ENCODE measurements around the gene CDH4.

The CDH4 gene

DNA sequence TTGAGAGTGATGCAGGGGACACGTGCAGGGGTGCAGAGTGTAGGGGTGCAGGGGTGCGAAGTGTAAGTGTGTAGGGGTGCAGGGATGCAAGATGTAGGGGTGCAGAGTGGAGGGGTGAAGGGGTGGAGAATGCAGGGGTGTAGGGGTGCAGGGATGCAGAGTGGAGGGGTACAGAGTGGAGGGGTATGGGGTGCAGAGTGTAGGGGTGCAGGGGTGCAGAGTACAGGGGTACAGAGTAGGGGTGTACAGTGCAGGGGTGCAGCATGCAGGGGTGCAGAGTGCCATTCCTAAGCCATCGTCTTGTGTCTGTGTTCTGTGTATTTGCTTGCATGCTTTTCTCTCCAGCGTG is 468.3 kb downstream of the CDH4 start:
- Histone ChIP-seq H2BK5ac (ENCODE audit: low read length) (no peak overlapping the region), H3K36me3 (replicated peaks in 1 of 2; ENCODE audit: control insufficient read depth in 2 of 2, insufficient read depth in 2 of 2, low read length in 2 of 2) (no peaks in the 10 kb centered on the region), H3K23ac (ENCODE audit: low read depth, low read length, poor library complexity) (peak overlapping the region; percentile 40), H3K9ac (ENCODE audit: low read depth, low read length, poor library complexity) (no peak overlapping the region), H2AFZ (ENCODE audit: low read length) (no peak overlapping the region), H3K27me3 (ENCODE audit: control insufficient read depth in 3 of 3, insufficient read depth in 3 of 3, low read depth in 1 of 3, low read length in 3 of 3) (no peaks in the 10 kb centered on the region), H2BK120ac (ENCODE audit: low read depth, low read length) (peak overlapping the region; percentile 42), H3K18ac (ENCODE audit: low read length) (peak overlapping the region; percentile 77), H3K4me2 (ENCODE audit: insufficient read depth, low read length, poor library complexity, severe bottlenecking) (no peak overlapping the region), H3K27ac (replicated peaks; ENCODE audit: low read length) (no peak overlapping the region), H4K8ac (ENCODE audit: low read depth, low read length) (no peak overlapping the region), H2AK5ac (ENCODE audit: low read depth, low read length) (no peak overlapping the region), H4K91ac (ENCODE audit: low read depth, low read length, poor library complexity) (no peak overlapping the region), H3K4ac (ENCODE audit: low read length) (no peak overlapping the region), H2BK12ac (ENCODE audit: low read length) (no peak overlapping the region), H3K79me1 (ENCODE audit: low read depth, low read length) (no peaks in the 10 kb centered on the region), H3K4me3 (ENCODE audit: low read length in 2 of 2) (no peak overlapping the region), H3K9me3 (replicated peaks in 1 of 2; ENCODE audit: control insufficient read depth in 2 of 2, insufficient read depth in 1 of 2, low read depth in 1 of 2, low read length in 2 of 2) (peaks cover 4 to 13% of the 10 kb centered on the region in 2 donors), H3K4me1 (ENCODE audit: control insufficient read depth in 2 of 2, insufficient read depth in 1 of 2, low read depth in 1 of 2, low read length in 2 of 2) (peaks cover 3 to 11% of the 10 kb centered on the region in 2 donors), H2BK15ac (ENCODE audit: low read length) (no peak overlapping the region), H3K14ac (ENCODE audit: low read length) (peak overlapping the region; percentile 41)
- DNase-seq (ENCODE audit: low spot score), result no peak
- no CpG with 5 or more reads among the region's 4 CpGs for WGBS, 2 donors (ENCODE audit: extremely low coverage in 2 of 2, insufficient read length in 2 of 2, insufficient replicate concordance in 1 of 2)

DNA sequence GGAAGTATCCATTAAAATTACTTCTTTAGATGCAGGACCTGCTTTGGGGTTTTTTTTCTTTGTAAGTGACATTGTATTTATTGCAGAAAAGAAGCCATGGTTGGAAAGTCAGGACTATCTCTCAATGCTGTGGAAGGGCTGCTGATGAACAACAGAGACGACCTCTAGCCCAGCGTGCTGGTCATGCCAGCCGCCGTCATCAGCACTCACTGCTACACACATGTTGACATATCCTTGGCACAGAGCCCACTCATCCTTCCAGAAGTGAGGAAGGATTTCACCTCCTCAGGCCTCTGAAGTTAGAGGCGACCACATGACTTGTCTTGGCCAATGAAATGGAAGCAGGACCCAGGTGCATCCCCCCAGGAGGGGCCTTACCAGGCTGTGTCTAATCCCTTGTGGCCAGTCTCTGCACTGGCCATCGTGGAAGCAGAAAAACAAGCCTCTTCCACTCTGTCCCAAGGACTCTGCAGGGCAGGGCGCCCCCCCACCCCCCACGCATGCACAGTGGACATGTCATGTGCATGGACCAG is 470.2 kb downstream of the CDH4 start:
- no peak overlapping the region for H3K18ac ChIP-seq (ENCODE audit: low read length)
- no peak overlapping the region for H3K23ac ChIP-seq (ENCODE audit: low read depth, low read length, poor library complexity)
- no peaks in the 10 kb centered on the region for H3K27me3 ChIP-seq (ENCODE audit: control insufficient read depth in 3 of 3, insufficient read depth in 3 of 3, low read depth in 1 of 3, low read length in 3 of 3)
- H2BK12ac ChIP-seq (ENCODE audit: low read length), result no peak overlapping the region
- no peak overlapping the region for H2BK120ac ChIP-seq (ENCODE audit: low read depth, low read length)
- no peak overlapping the region for H3K4me2 ChIP-seq (ENCODE audit: insufficient read depth, low read length, poor library complexity, severe bottlenecking)
- peaks cover 0 to 4% of the 10 kb centered on the region in 2 donors for H3K36me3 ChIP-seq (replicated peaks in 1 of 2; ENCODE audit: control insufficient read depth in 2 of 2, insufficient read depth in 2 of 2, low read length in 2 of 2)
- peak overlapping the region; percentile 40 for H4K91ac ChIP-seq (ENCODE audit: low read depth, low read length, poor library complexity)
- H3K9me3 ChIP-seq (replicated peaks in 1 of 2; ENCODE audit: control insufficient read depth in 2 of 2, insufficient read depth in 1 of 2, low read depth in 1 of 2, low read length in 2 of 2), result peaks cover 0 to 9% of the 10 kb centered on the region in 2 donors
- no peak overlapping the region for H4K8ac ChIP-seq (ENCODE audit: low read depth, low read length)
- H3K27ac ChIP-seq (replicated peaks; ENCODE audit: low read length), result no peak overlapping the region
- H2AFZ ChIP-seq (ENCODE audit: low read length), result no peak overlapping the region
- no peak overlapping the region for H2AK5ac ChIP-seq (ENCODE audit: low read depth, low read length)
- no peak overlapping the region for H3K9ac ChIP-seq (ENCODE audit: low read depth, low read length, poor library complexity)
- no peak overlapping the region for H3K4ac ChIP-seq (ENCODE audit: low read length)
- H3K4me1 ChIP-seq (ENCODE audit: control insufficient read depth in 2 of 2, insufficient read depth in 1 of 2, low read depth in 1 of 2, low read length in 2 of 2), result peaks cover 3 to 13% of the 10 kb centered on the region in 2 donors
- WGBS, 2 donors (ENCODE audit: extremely low coverage in 2 of 2, insufficient read length in 2 of 2, insufficient replicate concordance in 1 of 2), result no CpG with 5 or more reads among the region's 8 CpGs
- peak overlapping the region; percentile 59 for H2BK15ac ChIP-seq (ENCODE audit: low read length)
- H3K4me3 ChIP-seq (ENCODE audit: low read length in 2 of 2), result no peak overlapping the region
- H3K79me1 ChIP-seq (ENCODE audit: low read depth, low read length), result no peaks in the 10 kb centered on the region
- H3K14ac ChIP-seq (ENCODE audit: low read length), result no peak overlapping the region
- DNase-seq (ENCODE audit: low spot score), result no peak
- no peak overlapping the region for H2BK5ac ChIP-seq (ENCODE audit: low read length)

DNA sequence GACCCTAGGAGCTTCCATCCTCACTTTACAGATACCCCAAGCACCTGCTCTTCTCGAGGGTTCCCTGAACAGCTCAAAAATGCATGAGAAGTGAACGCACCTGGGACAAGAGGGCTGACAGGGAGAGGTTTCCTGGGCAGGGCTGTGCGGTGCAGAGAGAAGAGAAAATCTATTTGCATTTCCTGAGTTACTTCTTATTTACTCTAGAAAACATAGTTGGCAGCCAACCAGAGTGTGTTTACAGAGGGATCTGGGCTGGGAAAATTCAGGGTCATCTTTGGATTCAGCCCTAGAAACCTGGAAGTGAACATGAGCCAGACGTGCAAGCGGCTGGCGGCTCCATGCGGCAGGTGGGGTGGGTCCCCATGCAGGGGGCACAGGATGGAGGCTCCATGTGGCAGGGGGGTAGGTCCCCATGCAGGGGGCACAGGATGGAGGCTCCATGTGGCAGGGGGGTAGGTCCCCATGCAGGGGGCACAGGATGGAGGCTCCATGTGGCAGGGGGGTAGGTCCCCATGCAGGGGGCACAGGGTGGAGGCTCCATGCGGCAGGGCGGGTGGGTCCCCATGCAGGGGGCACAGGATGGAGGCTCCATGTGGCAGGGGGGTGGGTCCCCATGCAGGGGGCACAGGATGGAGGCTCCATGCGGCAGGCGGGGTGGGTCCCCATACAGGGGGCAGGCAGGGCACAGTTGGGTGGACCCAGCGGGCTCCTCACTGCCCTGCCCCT is 471.6 kb downstream of the CDH4 start:
- no peak overlapping the region for H2AFZ ChIP-seq (ENCODE audit: low read length)
- no CpG with 5 or more reads among the region's 12 CpGs for WGBS, 2 donors (ENCODE audit: extremely low coverage in 2 of 2, insufficient read length in 2 of 2, insufficient replicate concordance in 1 of 2)
- H2BK15ac ChIP-seq (ENCODE audit: low read length), result no peak overlapping the region
- H4K91ac ChIP-seq (ENCODE audit: low read depth, low read length, poor library complexity), result no peak overlapping the region
- no peak overlapping the region for H2BK12ac ChIP-seq (ENCODE audit: low read length)
- H3K9me3 ChIP-seq (replicated peaks in 1 of 2; ENCODE audit: control insufficient read depth in 2 of 2, insufficient read depth in 1 of 2, low read depth in 1 of 2, low read length in 2 of 2), result peaks cover 0 to 6% of the 10 kb centered on the region in 2 donors
- H3K4me1 ChIP-seq (ENCODE audit: control insufficient read depth in 2 of 2, insufficient read depth in 1 of 2, low read depth in 1 of 2, low read length in 2 of 2), result peaks cover 3 to 14% of the 10 kb centered on the region in 2 donors
- no peak overlapping the region for H3K27ac ChIP-seq (replicated peaks; ENCODE audit: low read length)
- no peak overlapping the region for H3K14ac ChIP-seq (ENCODE audit: low read length)
- H2BK5ac ChIP-seq (ENCODE audit: low read length), result no peak overlapping the region
- peaks cover 0 to 4% of the 10 kb centered on the region in 2 donors for H3K36me3 ChIP-seq (replicated peaks in 1 of 2; ENCODE audit: control insufficient read depth in 2 of 2, insufficient read depth in 2 of 2, low read length in 2 of 2)
- H3K79me1 ChIP-seq (ENCODE audit: low read depth, low read length), result no peaks in the 10 kb centered on the region
- no peaks in the 10 kb centered on the region for H3K27me3 ChIP-seq (ENCODE audit: control insufficient read depth in 3 of 3, insufficient read depth in 3 of 3, low read depth in 1 of 3, low read length in 3 of 3)
- peak overlapping the region; percentile 51 for H3K18ac ChIP-seq (ENCODE audit: low read length)
- no peak overlapping the region for H4K8ac ChIP-seq (ENCODE audit: low read depth, low read length)
- no peak overlapping the region for H3K4me2 ChIP-seq (ENCODE audit: insufficient read depth, low read length, poor library complexity, severe bottlenecking)
- H3K23ac ChIP-seq (ENCODE audit: low read depth, low read length, poor library complexity), result no peak overlapping the region
- no peak for DNase-seq (ENCODE audit: low spot score)
- no peak overlapping the region for H3K4me3 ChIP-seq (ENCODE audit: low read length in 2 of 2)
- H2AK5ac ChIP-seq (ENCODE audit: low read depth, low read length), result no peak overlapping the region
- H3K9ac ChIP-seq (ENCODE audit: low read depth, low read length, poor library complexity), result no peak overlapping the region
- H2BK120ac ChIP-seq (ENCODE audit: low read depth, low read length), result no peak overlapping the region
- no peak overlapping the region for H3K4ac ChIP-seq (ENCODE audit: low read length)

DNA sequence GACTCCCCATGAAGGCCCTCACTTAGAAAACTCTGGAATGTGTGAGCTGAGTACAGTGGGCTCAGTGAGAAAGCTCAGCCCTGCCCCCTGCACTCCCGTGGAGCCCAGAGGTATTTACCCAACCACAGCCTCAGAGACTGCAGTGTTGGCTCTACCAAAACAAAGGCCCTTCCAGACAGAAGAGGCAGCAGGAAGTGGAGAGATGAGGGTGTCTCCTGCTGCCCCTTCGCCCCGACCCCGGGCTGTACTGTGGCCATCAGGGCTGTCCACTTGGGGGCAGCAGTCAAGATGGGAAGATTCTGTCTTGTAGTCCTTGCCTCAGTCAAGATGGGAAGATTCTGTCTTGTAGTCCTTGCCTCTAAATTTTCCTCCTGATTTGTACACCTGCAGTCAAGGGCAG is 472.3 kb downstream of the CDH4 start:
- H3K4ac ChIP-seq (ENCODE audit: low read length), result no peak overlapping the region
- no peak overlapping the region for H3K27ac ChIP-seq (replicated peaks; ENCODE audit: low read length)
- H3K14ac ChIP-seq (ENCODE audit: low read length), result no peak overlapping the region
- H3K27me3 ChIP-seq (ENCODE audit: control insufficient read depth in 3 of 3, insufficient read depth in 3 of 3, low read depth in 1 of 3, low read length in 3 of 3), result no peaks in the 10 kb centered on the region
- H2AFZ ChIP-seq (ENCODE audit: low read length), result no peak overlapping the region
- H2AK5ac ChIP-seq (ENCODE audit: low read depth, low read length), result no peak overlapping the region
- no peak for DNase-seq (ENCODE audit: low spot score)
- no peak overlapping the region for H2BK12ac ChIP-seq (ENCODE audit: low read length)
- no peak overlapping the region for H4K91ac ChIP-seq (ENCODE audit: low read depth, low read length, poor library complexity)
- no peak overlapping the region for H2BK120ac ChIP-seq (ENCODE audit: low read depth, low read length)
- H2BK15ac ChIP-seq (ENCODE audit: low read length), result no peak overlapping the region
- peak overlapping the region; percentile 51 for H3K18ac ChIP-seq (ENCODE audit: low read length)
- H4K8ac ChIP-seq (ENCODE audit: low read depth, low read length), result no peak overlapping the region
- H3K36me3 ChIP-seq (replicated peaks in 1 of 2; ENCODE audit: control insufficient read depth in 2 of 2, insufficient read depth in 2 of 2, low read length in 2 of 2), result peaks cover 0 to 4% of the 10 kb centered on the region in 2 donors
- no peak overlapping the region for H3K9ac ChIP-seq (ENCODE audit: low read depth, low read length, poor library complexity)
- no peak overlapping the region for H3K23ac ChIP-seq (ENCODE audit: low read depth, low read length, poor library complexity)
- peaks cover 2 to 20% of the 10 kb centered on the region in 2 donors for H3K4me1 ChIP-seq (ENCODE audit: control insufficient read depth in 2 of 2, insufficient read depth in 1 of 2, low read depth in 1 of 2, low read length in 2 of 2)
- H3K79me1 ChIP-seq (ENCODE audit: low read depth, low read length), result no peaks in the 10 kb centered on the region
- no peak overlapping the region for H3K4me3 ChIP-seq (ENCODE audit: low read length in 2 of 2)
- no peak overlapping the region for H3K4me2 ChIP-seq (ENCODE audit: insufficient read depth, low read length, poor library complexity, severe bottlenecking)
- no peak overlapping the region for H2BK5ac ChIP-seq (ENCODE audit: low read length)
- no CpG with 5 or more reads among the region's 4 CpGs for WGBS, 2 donors (ENCODE audit: extremely low coverage in 2 of 2, insufficient read length in 2 of 2, insufficient replicate concordance in 1 of 2)
- peaks cover 0 to 6% of the 10 kb centered on the region in 2 donors for H3K9me3 ChIP-seq (replicated peaks in 1 of 2; ENCODE audit: control insufficient read depth in 2 of 2, insufficient read depth in 1 of 2, low read depth in 1 of 2, low read length in 2 of 2)
